Neuronal stem cell (in vitro differentiated cells): ENCODE data around the gene ATAT1.
A peak's percentile ranks its signal among the peaks of the same experiment; 100 is the strongest.

Experiments used
- DNase-seq: peaks from one replicate; pipeline ENCODE4 v3.0.0-alpha.2; 2013; ENCODE audit warnings: low spot score
- H2AFZ ChIP-seq: one replicate; pipeline ENCODE4 v1.6.1; 2013; ENCODE audit warnings: mild to moderate bottlenecking, low read length, inconsistent platforms
- H2AK5ac ChIP-seq: 2 replicates; pipeline ENCODE4 v1.6.1; 2013; ENCODE audit warnings: low read depth, mild to moderate bottlenecking, inconsistent platforms, low read length, moderate library complexity, mixed read lengths
- H2BK120ac ChIP-seq: 2 replicates; pipeline ENCODE4 v1.6.1; 2013; ENCODE audit warnings: low read depth, mild to moderate bottlenecking, inconsistent platforms, low read length, moderate library complexity, mixed read lengths
- H2BK12ac ChIP-seq: one replicate; pipeline ENCODE4 v1.6.1; 2013; ENCODE audit warnings: low read length, inconsistent platforms
- H2BK15ac ChIP-seq: 2 replicates; pipeline ENCODE4 v1.6.1; 2013; ENCODE audit warnings: mild to moderate bottlenecking, low read length, inconsistent platforms, mixed read lengths
- H2BK5ac ChIP-seq: one replicate; pipeline ENCODE4 v1.6.1; 2013; ENCODE audit warnings: inconsistent platforms, mild to moderate bottlenecking, low read length, moderate library complexity
- H3K14ac ChIP-seq: one replicate; pipeline ENCODE4 v1.6.1; 2013; ENCODE audit warnings: low read length, inconsistent platforms
- H3K18ac ChIP-seq: 2 replicates; pipeline ENCODE4 v1.6.1; 2013; ENCODE audit warnings: low read length, inconsistent platforms
- H3K23ac ChIP-seq: 2 replicates; pipeline ENCODE4 v1.6.1; 2013; ENCODE audit warnings: low read depth, mild to moderate bottlenecking, mixed read lengths, low read length, inconsistent platforms; ENCODE audit not compliant: poor library complexity
- H3K27ac ChIP-seq: replicated peaks from 3 replicates; pipeline ENCODE4 v1.5.1; 2013; ENCODE audit warnings: low read length, inconsistent platforms
- H3K27me3 ChIP-seq, 3 experiments: 2 replicates each; pipeline ENCODE4 v1.6.1; 2013; ENCODE audit warnings: low read length in 3 of 3, mild to moderate bottlenecking in 2 of 3, inconsistent platforms in 1 of 3, low read depth in 1 of 3, mixed read lengths in 1 of 3, moderate library complexity in 1 of 3; ENCODE audit not compliant: control insufficient read depth in 3 of 3, insufficient read depth in 3 of 3
- H3K36me3 ChIP-seq, 2 donors: replicated peaks in 1 of 2; 2 replicates each; pipeline ENCODE4 v1.6.1; 2013; ENCODE audit warnings: low read length in 2 of 2; ENCODE audit not compliant: control insufficient read depth in 2 of 2, insufficient read depth in 2 of 2
- H3K4ac ChIP-seq: 2 replicates; pipeline ENCODE4 v1.6.1; 2013; ENCODE audit warnings: inconsistent platforms, mild to moderate bottlenecking, low read length, moderate library complexity
- H3K4me1 ChIP-seq, 2 donors: 1 replicate in 1 of 2; 2 replicates in 1 of 2; pipeline ENCODE4 v1.6.1; 2013; ENCODE audit warnings: low read length in 2 of 2, low read depth in 1 of 2; ENCODE audit not compliant: control insufficient read depth in 2 of 2, insufficient read depth in 1 of 2
- H3K4me2 ChIP-seq: one replicate; pipeline ENCODE4 v1.6.1; 2013; ENCODE audit warnings: mild to moderate bottlenecking, low read length, inconsistent platforms; ENCODE audit not compliant: insufficient read depth, poor library complexity, severe bottlenecking
- H3K4me3 ChIP-seq, 2 donors: 2 replicates each; pipeline ENCODE4 v1.5.1; 2013; ENCODE audit warnings: low read length in 2 of 2, mild to moderate bottlenecking in 2 of 2, inconsistent platforms in 1 of 2, moderate library complexity in 1 of 2
- H3K79me1 ChIP-seq: one replicate; pipeline ENCODE4 v1.6.1; 2013; ENCODE audit warnings: low read depth, mild to moderate bottlenecking, inconsistent platforms, low read length, moderate library complexity
- H3K9ac ChIP-seq: one replicate; pipeline ENCODE4 v1.6.1; 2013; ENCODE audit warnings: mild to moderate bottlenecking, low read depth, low read length, inconsistent platforms; ENCODE audit not compliant: poor library complexity
- H3K9me3 ChIP-seq, 2 donors: replicated peaks in 1 of 2; 2 replicates each; pipeline versions ENCODE3 to v1.6.1; 2013; ENCODE audit warnings: low read length in 2 of 2, mild to moderate bottlenecking in 2 of 2, inconsistent platforms in 1 of 2, low read depth in 1 of 2, mixed read lengths in 1 of 2, moderate library complexity in 1 of 2; ENCODE audit not compliant: control insufficient read depth in 2 of 2, insufficient read depth in 1 of 2
- H4K8ac ChIP-seq: one replicate; pipeline ENCODE4 v1.6.1; 2013; ENCODE audit warnings: low read depth, mild to moderate bottlenecking, inconsistent platforms, low read length, moderate library complexity
- H4K91ac ChIP-seq: one replicate; pipeline ENCODE4 v1.6.1; 2013; ENCODE audit warnings: low read length, low read depth, mild to moderate bottlenecking, inconsistent platforms; ENCODE audit not compliant: poor library complexity
- WGBS, 2 donors: extraction: QIAGEN DNeasy Blood & Tissue Kit; methylation state at CpG; one replicate each; pipeline ENCODE4 v1.1.7; 2013; ENCODE audit warnings: missing lambda C conversion rate in 2 of 2, mixed read lengths in 1 of 2; ENCODE audit not compliant: insufficient read length in 2 of 2, insufficient replicate concordance in 1 of 2; ENCODE audit errors: extremely low coverage in 2 of 2; 5-methylcytosine and 5-hydroxymethylcytosine counted together

The ATAT1 gene

GRCh38 chr6:30614044-30614842, 12.4 kb upstream of the ATAT1 start:
- WGBS, 2 donors = no CpG with 5 or more reads among the region's 8 CpGs
- peaks cover 11 to 72% of the 10 kb centered on the region in 2 donors for H3K36me3 ChIP-seq

GRCh38 chr6:30614843-30615218, 11.8 kb upstream of the ATAT1 start:
- DNase-seq = peak; percentile 92
- peaks cover 2% of the 10 kb centered on the region for H3K79me1 ChIP-seq

More at GRCh38 chr6:30614044-30614842, 12.4 kb upstream of the ATAT1 start:
- Histone ChIP-seq H2BK15ac (no peak overlapping the region), H2BK12ac (no peak overlapping the region), H3K9ac (peak overlapping the region; percentile 87), H3K14ac (no peak overlapping the region), H3K4me2 (peak overlapping the region; percentile 60), H3K23ac (no peak overlapping the region), H3K4ac (no peak overlapping the region), H2BK120ac (no peak overlapping the region), H4K91ac (no peak overlapping the region), H2AK5ac (no peak overlapping the region), H4K8ac (no peak overlapping the region), H3K27ac (peak overlapping the region; percentile 34), H3K18ac (no peak overlapping the region), H3K4me3 (peak overlapping the region; percentile 58 to 73), H3K9me3 (no peaks in the 10 kb centered on the region), H2BK5ac (no peak overlapping the region), H2AFZ (no peak overlapping the region), H3K79me1 (peaks cover 2% of the 10 kb centered on the region), H3K4me1 (peaks cover 11% of the 10 kb centered on the region in 2 donors), H3K27me3 (no peaks in the 10 kb centered on the region)
- no peak for DNase-seq

GRCh38 chr6:30615219-30615957, 11.3 kb upstream of the ATAT1 start:
- peak overlapping the region; percentile 73 to 88 for H3K4me3 ChIP-seq
- WGBS, 2 donors = no CpG with 5 or more reads among the region's 10 CpGs

More at GRCh38 chr6:30614843-30615218, 11.8 kb upstream of the ATAT1 start:
- no peak overlapping the region for H3K18ac ChIP-seq
- no peak overlapping the region for H3K23ac ChIP-seq
- H3K9me3 ChIP-seq = no peaks in the 10 kb centered on the region
- H3K4me1 ChIP-seq = peaks cover 11% of the 10 kb centered on the region in 2 donors
- H3K4me3 ChIP-seq = peak overlapping the region in 1 of 2 donors; percentile 73
- H3K4me2 ChIP-seq = peak overlapping the region; percentile 60
- no peak overlapping the region for H3K14ac ChIP-seq
- no peak overlapping the region for H2BK120ac ChIP-seq
- no peak overlapping the region for H2AK5ac ChIP-seq
- H2BK15ac ChIP-seq = no peak overlapping the region
- no peak overlapping the region for H4K91ac ChIP-seq
- H3K4ac ChIP-seq = no peak overlapping the region
- H2AFZ ChIP-seq = no peak overlapping the region
- no peak overlapping the region for H3K27ac ChIP-seq
- no peak overlapping the region for H4K8ac ChIP-seq
- no peak overlapping the region for H3K9ac ChIP-seq
- H2BK12ac ChIP-seq = no peak overlapping the region
- no peaks in the 10 kb centered on the region for H3K27me3 ChIP-seq
- no peak overlapping the region for H2BK5ac ChIP-seq
- WGBS, 2 donors = no CpG with 5 or more reads among the region's 6 CpGs
- H3K36me3 ChIP-seq = peaks cover 10 to 72% of the 10 kb centered on the region in 2 donors

More at GRCh38 chr6:30615219-30615957, 11.3 kb upstream of the ATAT1 start:
- Histone ChIP-seq H3K4me2 (peak overlapping the region; percentile 15), H3K27me3 (no peaks in the 10 kb centered on the region), H2BK5ac (no peak overlapping the region), H3K14ac (no peak overlapping the region), H3K4me1 (peaks cover 11% of the 10 kb centered on the region in 2 donors), H3K27ac (peak overlapping the region; percentile 97), H2AFZ (no peak overlapping the region), H3K9ac (peak overlapping the region; percentile 87), H3K23ac (no peak overlapping the region), H3K9me3 (no peaks in the 10 kb centered on the region), H2BK120ac (no peak overlapping the region), H3K36me3 (peaks cover 10 to 69% of the 10 kb centered on the region in 2 donors), H2BK12ac (no peak overlapping the region), H3K18ac (peak overlapping the region; percentile 83), H2BK15ac (no peak overlapping the region), H4K8ac (no peak overlapping the region), H4K91ac (no peak overlapping the region), H3K79me1 (peaks cover 2% of the 10 kb centered on the region), H2AK5ac (no peak overlapping the region), H3K4ac (no peak overlapping the region)
- DNase-seq = peak; percentile 56
